Frontal cortex (tissue), 4 donors: ENCODE data around the gene FAM174A. TPM values are rescaled to one million over a fixed set of nuclear protein-coding genes. Genes with fewer than 3 reads are reported as not detected.
"Not testable (repeated sequence)": the region's sequence is repeated elsewhere in the genome, so short reads cannot be mapped to it uniquely, and the experiment has no call there.

ENCODE experiments used
- DNase-seq, 2 donors: peaks; one replicate each; pipeline ENCODE4 v3.0.0; 2012; ENCODE audit warnings: low spot score in 2 of 2
- FAIRE-seq: peaks from 2 replicates; lab custom pipeline; 2012; peaks lifted over from hg19 to GRCh38; lab: Jason Lieb, UNC
- total RNA-seq: library from RNA; depleted of rRNA; stranded (reverse); fragments of >200 nt; gene quantifications from one replicate; pipeline ENCODE4 v1.2.3, GENCODE V29; 2014
- donor health status: control.
- donor health status: control.
- donor health status: control.

The FAM174A gene
- total RNA-seq, 1 donor from 2014 or later = 17.9 TPM

- DNase-seq (no peak), FAIRE-seq (no peak)
Measured at GRCh38 chr5:100566382-100567141, 31.4 kb downstream of the FAM174A start.

- FAIRE-seq = no peak
Measured at GRCh38 chr5:100574716-100575115, 39.5 kb downstream of the FAM174A start.

GRCh38 chr5:100575815-100576214, 40.6 kb downstream of the FAM174A start:
- DNase-seq (no peak), FAIRE-seq (no peak)

More at GRCh38 chr5:100574716-100575115, 39.5 kb downstream of the FAM174A start:
- no peak for DNase-seq

GRCh38 chr5:100576217-100576751, 41.1 kb downstream of the FAM174A start:
- DNase-seq = no peak
- no peak for FAIRE-seq

- DNase-seq = no peak
- FAIRE-seq = peak; percentile 31
Measured at GRCh38 chr5:100577506-100577905, 42.3 kb downstream of the FAM174A start.

GRCh38 chr5:100584069-100584468, 48.9 kb downstream of the FAM174A start:
- DNase-seq (no peak), FAIRE-seq (no peak)

GRCh38 chr5:100584889-100585288, 49.7 kb downstream of the FAM174A start:
- DNase-seq (no peak), FAIRE-seq (no peak)

- no peak for FAIRE-seq
Measured at GRCh38 chr5:100590867-100591266, 55.7 kb downstream of the FAM174A start.

GRCh38 chr5:100595152-100595811, 60.1 kb downstream of the FAM174A start:
- DNase-seq (no peak), FAIRE-seq (no peak)

More at GRCh38 chr5:100590867-100591266, 55.7 kb downstream of the FAM174A start:
- no peak for DNase-seq

- FAIRE-seq = no peak
- no peak for DNase-seq
Measured at GRCh38 chr5:100595812-100596173, 60.6 kb downstream of the FAM174A start.

GRCh38 chr5:100598446-100598845, 63.3 kb downstream of the FAM174A start:
- no peak for FAIRE-seq

GRCh38 chr5:100600298-100600994, 65.3 kb downstream of the FAM174A start:
- DNase-seq (no peak), FAIRE-seq (no peak)

More at GRCh38 chr5:100598446-100598845, 63.3 kb downstream of the FAM174A start:
- DNase-seq = no peak

GRCh38 chr5:100603141-100603540, 68.0 kb downstream of the FAM174A start:
- DNase-seq (no peak), FAIRE-seq (no peak)

GRCh38 chr5:100604021-100604420, 68.8 kb downstream of the FAM174A start:
- not testable (repeated sequence) for FAIRE-seq, DNase-seq

GRCh38 chr5:100609594-100609993, 74.4 kb downstream of the FAM174A start:
- no peak for DNase-seq
- no peak for FAIRE-seq

GRCh38 chr5:100614308-100614707, 79.1 kb downstream of the FAM174A start:
- DNase-seq (no peak), FAIRE-seq (no peak)

GRCh38 chr5:100615362-100615761, 80.2 kb downstream of the FAM174A start:
- FAIRE-seq (no peak), DNase-seq (no peak)

GRCh38 chr5:100616291-100616690, 81.1 kb downstream of the FAM174A start:
- FAIRE-seq = no peak
- no peak for DNase-seq

GRCh38 chr5:100616981-100617380, 81.8 kb downstream of the FAM174A start:
- FAIRE-seq = no peak
- no peak for DNase-seq

- FAIRE-seq = no peak
Measured at GRCh38 chr5:100623719-100624118, 88.5 kb downstream of the FAM174A start.

More at GRCh38 chr5:100623719-100624118, 88.5 kb downstream of the FAM174A start:
- DNase-seq = no peak
